Measurements from ENCODE around the gene HOOK2. TPM values are rescaled to one million over a fixed set of nuclear protein-coding genes. Genes with fewer than 3 reads are reported as not detected.

The HOOK2 gene
- total and polyA plus RNA-seq, 2 of the 13 experiments (the other 11 are each of a cell fraction or from before 2014, with no cell fraction given) = 9.2 to 12.9 TPM

GRCh38 chr19:12791345-12792050 lies 16.1 kb upstream of the HOOK2 start, which contains the start of gene JUNB (continued):
- TF ChIP-seq DZIP1 (CRISPR knock-in tag; IDR thresholded peaks at IDR 0.05) = no peak
- TF ChIP-seq ZFAT (CRISPR knock-in tag; conservative IDR thresholded peaks at IDR 0.05) = 0 out of 2 replicates have a peak, but pooled peaks have one; percentile 11
- no peak for TF ChIP-seq SUZ12 (IDR thresholded peaks at IDR 0.05; ENCODE audit: low read depth, low read length)
- peak; percentile 43 for TF ChIP-seq ZNF878 (CRISPR knock-in tag; IDR thresholded peaks at IDR 0.05)
- no peak for TF ChIP-seq HMGA1 (CRISPR knock-in tag; conservative IDR thresholded peaks at IDR 0.05)
- peak; percentile 99 for TF ChIP-seq SAP130 (CRISPR knock-in tag; IDR thresholded peaks at IDR 0.05; ENCODE audit: low read depth)
- TF ChIP-seq TAF1 (CRISPR knock-in tag; IDR thresholded peaks at IDR 0.05) = peak; percentile 99
- no peak for TF ChIP-seq CEBPZ (IDR thresholded peaks at IDR 0.05; ENCODE audit: low read length)
- peak; percentile 87; the same call in 1 of the 2 replicates for TF ChIP-seq ZNF350 (CRISPR knock-in tag; IDR thresholded peaks at IDR 0.05; ENCODE audit: borderline replicate concordance, low read depth)
- TF ChIP-seq ARNT (IDR thresholded peaks at IDR 0.05) = no peak
- TF ChIP-seq ZNF20 (CRISPR knock-in tag; IDR thresholded peaks at IDR 0.05) = no peak
- TF ChIP-seq HOXD1 (CRISPR knock-in tag; IDR thresholded peaks at IDR 0.05) = peak; percentile 74; the same call in 1 of the 2 replicates
- no peak for TF ChIP-seq MTF2 (CRISPR knock-in tag; IDR thresholded peaks at IDR 0.05; ENCODE audit: borderline replicate concordance)
- TF ChIP-seq PHF20 (CRISPR knock-in tag; IDR thresholded peaks at IDR 0.05) = peak; percentile 75
- no peak for TF ChIP-seq PBX3 (CRISPR knock-in tag; IDR thresholded peaks at IDR 0.05; ENCODE audit: borderline replicate concordance)
- no peak for TF ChIP-seq ZNF678 (CRISPR knock-in tag; IDR thresholded peaks at IDR 0.05)
- TF ChIP-seq SMAD3 (CRISPR knock-in tag; IDR thresholded peaks at IDR 0.05) = peak; percentile 82; the same call in 1 of the 2 replicates
- peak; percentile 72 for TF ChIP-seq PPARG (CRISPR knock-in tag; conservative IDR thresholded peaks at IDR 0.05)
- TF ChIP-seq ZNF782 (CRISPR knock-in tag; IDR thresholded peaks at IDR 0.05; ENCODE audit: borderline replicate concordance) = no peak
- TF ChIP-seq SKIL (CRISPR knock-in tag; IDR thresholded peaks at IDR 0.05; ENCODE audit: borderline replicate concordance) = peak; percentile 84
- no peak for TF ChIP-seq ZNF460 (CRISPR knock-in tag; IDR thresholded peaks at IDR 0.05; ENCODE audit: borderline replicate concordance)
- no peak for TF ChIP-seq MIER2 (CRISPR knock-in tag; IDR thresholded peaks at IDR 0.05)

Data from HepG2 (cell line).